NCI-H69 (cell line): Measurements from ENCODE around the gene FBXL13.
"Not testable (repeated sequence)": the region's sequence is repeated elsewhere in the genome, so short reads cannot be mapped to it uniquely, and the experiment has no call there.

Source experiments
- DNase-seq: peaks from one replicate; lab custom pipeline; 2025; lab: John Stamatoyannopoulos, UW

Gene FBXL13

DNA sequence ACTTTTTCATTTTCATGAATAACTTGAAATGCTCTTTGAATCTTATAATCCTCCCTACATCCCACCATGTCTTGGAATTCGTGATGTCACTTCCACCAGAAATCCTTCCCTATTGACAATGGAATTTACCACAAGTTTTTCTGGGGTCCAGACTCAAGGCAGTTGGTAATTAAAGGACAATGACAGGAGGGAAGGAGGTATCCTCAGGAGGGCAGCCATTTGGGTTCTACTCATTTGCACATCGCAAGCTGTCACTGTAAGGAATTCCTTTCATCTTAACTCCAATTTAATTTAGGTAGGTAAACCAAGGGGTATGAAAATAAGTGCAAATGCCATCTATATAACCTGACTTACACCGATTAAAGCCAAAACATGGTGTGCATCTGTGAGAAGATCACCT is 139.9 kb downstream of the FBXL13 start:
- no peak for DNase-seq

DNA sequence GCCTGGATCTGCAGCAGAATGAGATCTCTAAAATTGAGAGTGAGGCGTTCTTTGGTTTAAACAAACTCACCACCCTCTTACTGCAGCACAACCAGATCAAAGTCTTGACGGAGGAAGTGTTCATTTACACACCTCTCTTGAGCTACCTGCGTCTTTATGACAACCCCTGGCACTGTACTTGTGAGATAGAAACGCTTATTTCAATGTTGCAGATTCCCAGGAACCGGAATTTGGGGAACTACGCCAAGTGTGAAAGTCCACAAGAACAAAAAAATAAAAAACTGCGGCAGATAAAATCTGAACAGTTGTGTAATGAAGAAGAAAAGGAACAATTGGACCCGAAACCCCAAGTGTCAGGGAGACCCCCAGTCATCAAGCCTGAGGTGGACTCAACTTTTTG is 140.4 kb downstream of the FBXL13 start:
- DNase-seq = no peak

DNA sequence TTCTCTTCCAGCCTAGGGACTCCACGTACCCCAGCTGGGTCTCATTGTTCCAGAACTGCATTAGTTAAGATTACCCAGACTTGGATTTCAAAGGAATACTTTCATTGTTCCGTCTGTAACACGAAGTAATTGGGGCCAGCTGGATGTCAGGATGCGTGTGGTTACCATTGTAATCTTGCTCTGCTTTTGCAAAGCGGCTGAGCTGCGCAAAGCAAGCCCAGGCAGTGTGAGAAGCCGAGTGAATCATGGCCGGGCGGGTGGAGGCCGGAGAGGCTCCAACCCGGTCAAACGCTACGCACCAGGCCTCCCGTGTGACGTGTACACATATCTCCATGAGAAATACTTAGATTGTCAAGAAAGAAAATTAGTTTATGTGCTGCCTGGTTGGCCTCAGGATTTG is 140.8 kb downstream of the FBXL13 start:
- peak; percentile 38 for DNase-seq

DNA sequence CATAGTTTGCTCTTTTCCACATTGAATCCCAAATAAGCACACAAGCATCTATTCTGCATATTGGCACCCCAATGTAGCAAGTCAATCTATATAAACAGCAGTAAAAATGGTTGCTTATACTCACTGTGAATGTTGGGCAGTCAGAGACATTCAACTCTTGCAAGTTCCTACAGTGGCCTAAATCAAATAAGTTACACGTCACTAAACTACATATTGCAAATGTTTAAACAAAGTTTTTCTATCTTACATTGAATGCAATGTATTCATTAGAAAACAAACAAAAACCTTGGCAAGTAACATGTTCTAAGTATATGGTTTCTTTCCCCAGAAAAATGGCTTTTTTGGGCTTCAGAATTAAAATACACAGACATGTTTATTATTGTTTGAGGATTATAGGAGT is 142.8 kb downstream of the FBXL13 start:
- no peak for DNase-seq

DNA sequence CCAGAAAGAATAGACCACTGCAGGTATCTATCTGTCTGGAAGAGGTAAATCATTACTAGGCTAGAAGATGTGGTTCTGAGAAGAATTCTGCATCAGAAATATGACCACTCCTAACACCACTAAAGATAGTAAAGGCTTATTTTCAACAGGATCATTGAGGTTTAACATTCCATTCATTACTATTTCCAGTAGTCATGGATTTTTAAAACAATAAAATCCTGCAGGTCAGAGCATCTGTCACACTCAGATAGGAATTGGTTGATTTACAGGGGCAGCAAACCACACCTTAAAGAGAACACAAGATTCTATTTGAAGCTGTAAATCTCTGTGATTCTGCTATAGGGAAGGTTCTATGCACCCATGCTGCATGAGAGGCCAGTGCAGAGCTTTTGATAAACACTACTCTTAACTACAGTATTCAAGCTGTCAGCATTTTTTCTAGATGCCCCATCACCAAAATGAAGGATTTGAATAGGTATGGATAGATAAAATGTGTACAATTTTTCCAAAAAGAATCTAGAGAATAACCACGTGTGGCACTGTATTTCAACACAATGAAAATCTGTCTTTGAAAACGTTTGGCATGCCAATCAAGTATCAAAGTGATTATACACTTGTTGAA is 147.2 kb downstream of the FBXL13 start:
- DNase-seq = no peak

DNA sequence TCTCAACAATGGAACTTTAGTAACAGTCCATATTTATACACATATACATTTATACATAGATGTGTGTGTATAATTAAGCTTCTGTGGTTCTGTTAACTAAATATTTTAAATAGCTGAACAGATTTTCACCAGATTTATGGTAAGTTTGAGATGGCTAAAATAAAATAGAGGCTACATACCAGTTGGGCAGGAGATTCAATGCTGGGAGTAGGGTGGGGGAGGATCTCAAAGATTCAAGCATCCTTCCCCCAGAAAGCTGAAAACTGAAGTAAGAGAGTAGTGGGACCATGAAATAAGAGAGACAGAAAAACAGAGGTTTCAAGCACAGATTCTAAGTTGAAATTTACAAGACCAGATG is 147.8 kb downstream of the FBXL13 start:
- no peak for DNase-seq

DNA sequence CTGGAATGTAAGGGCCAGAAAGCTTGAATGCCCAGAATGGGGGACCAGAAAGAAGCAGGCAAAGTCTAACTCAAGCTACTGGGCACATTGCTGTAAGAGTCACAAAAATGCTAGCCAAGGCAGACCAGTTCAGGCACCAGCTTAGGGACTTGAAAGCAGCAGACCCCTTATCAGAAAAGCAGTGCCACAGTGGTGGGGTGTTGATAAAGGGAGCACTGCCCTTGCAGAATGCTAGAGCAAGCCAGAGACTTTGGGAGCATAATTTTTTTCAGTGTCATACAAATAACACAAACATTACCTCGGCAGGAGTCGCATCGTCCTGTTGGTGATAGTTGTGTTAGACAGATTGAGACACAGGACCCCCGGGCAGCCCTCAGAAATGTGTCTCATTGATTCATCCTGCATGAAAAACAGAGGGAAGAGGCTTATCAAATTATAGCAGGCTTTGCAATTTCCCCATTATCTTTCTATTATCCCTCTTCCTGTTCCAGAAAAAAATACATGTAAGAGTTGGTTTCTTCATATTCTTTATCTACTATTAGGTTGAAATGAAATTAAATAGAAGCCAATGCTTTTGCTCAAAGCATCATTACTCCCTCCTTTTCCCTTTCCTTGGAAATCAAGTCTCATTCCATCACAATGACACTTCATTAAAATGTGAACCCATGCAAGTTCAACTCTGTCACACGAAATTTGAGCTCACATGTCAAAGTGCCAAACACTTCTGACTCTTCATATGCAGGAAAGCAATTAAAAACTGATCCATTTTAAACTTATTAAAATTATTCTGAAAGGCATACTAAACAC is 148.4 kb downstream of the FBXL13 start:
- DNase-seq = no peak

DNA sequence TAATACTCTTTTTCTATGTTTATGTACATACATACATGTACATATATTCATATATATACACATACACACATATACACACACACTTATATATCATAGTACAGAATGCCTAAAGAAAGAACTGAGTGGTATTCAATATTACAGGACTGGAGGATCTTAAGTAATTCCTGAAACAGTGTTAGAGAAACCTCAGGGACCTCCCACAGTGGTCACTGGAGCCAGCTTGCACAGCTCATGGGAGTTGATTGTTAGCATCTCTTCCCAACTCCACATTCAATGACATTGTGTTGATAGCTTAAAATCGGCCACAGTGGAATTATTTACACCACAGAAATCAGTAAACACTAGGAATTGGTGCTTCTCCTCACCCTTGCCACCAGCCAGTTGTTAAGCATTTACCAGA is 155.8 kb downstream of the FBXL13 start:
- DNase-seq = no peak

DNA sequence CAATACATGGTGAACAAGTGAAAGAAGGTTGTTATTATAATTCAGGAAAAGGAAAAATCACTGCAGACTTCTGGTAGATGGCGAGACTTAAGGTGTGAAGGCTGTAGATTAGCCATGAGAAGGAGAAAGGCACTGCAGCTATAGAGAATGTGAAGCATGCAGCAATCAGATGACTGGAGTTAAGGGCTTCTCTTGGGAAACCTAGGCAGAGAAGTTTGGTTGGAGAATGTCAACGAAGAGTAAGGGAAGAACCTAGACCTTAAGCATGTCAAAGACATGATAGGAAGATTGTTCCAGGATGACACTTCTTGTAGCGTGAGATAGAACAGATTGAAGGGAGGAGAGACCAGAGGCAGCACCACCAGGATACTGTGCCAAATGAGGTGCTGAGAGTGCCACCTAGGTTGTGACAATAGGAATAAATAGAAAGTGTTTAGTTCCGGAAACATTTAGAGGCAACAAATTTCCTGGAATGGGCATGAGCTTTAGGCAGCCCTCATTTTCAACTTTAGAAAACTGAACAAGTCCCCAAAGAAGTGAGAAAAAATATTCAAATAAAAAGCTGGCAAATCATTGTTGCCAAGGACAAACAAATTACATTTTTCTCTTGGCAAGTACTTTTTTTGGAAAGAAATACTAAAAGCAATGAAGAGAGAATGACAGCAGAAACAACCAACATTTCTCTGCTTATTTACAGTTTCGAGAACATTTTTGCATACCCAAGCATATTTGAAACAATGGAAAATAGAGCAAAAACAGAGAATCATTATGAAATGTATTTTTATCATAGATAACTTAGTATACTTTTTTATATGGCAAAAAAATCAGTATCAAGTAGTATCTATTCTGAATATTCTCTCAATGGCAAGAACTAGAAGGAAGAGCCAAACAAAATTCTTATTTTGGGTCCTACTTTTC is 156.9 kb downstream of the FBXL13 start:
- peak; percentile 9 for DNase-seq

DNA sequence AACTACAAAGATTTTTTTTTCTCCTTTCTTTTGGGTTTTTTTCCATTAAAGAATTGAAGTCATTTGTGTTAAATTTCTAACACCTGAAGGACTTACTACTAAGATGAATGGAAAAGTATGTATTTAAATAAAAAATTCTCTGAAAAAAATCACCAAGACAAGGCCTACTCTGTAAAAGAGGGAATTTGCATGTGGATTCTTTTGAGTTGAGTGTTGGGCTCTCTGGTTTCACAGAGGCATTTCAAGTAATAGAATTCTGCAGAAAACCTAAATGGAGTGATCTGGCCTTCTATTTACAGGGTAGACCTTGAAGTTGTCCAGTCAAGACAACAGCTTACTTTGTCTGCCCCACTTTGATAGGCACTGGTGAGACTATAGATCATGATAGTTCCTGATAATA is 157.7 kb downstream of the FBXL13 start:
- DNase-seq = no peak

DNA sequence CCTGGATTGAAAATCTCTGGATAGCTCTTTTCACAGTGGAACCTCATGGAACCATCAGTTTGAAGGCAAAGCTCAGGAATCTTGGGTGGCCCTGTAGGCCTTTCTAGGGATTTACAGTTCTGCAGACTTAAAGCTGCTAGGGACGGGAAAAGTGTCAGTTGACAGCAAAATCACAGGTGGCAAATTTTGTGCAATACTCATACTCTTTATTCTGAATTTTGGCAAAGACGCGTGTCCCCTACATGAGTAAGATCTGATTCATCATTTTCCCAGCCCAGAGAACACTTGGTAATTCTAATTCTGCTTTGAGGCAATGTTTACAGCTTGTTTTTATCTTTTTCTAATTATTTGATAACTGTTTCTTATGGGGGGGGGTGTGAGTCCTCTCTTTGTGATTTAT is 158.2 kb downstream of the FBXL13 start:
- no peak for DNase-seq

DNA sequence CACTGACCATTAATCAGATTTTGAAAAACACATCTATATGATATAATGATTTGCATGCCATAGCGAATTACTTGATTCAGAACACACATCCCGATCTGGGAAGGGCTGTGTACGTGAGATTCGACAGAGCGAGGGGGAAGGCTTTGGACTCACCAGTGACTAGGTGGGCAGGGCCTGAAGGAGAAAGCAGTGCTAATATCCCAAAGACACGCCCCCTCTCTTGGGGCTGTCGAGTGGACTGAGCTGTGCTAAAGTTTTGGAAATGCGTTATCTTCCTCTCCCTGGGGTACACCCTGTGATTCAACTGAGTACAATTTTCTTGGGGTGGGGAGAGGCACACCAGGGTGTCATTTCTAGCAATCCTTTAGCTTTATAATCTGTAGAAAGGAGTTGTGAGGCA is 160.0 kb downstream of the FBXL13 start:
- DNase-seq = peak; percentile 16

DNA sequence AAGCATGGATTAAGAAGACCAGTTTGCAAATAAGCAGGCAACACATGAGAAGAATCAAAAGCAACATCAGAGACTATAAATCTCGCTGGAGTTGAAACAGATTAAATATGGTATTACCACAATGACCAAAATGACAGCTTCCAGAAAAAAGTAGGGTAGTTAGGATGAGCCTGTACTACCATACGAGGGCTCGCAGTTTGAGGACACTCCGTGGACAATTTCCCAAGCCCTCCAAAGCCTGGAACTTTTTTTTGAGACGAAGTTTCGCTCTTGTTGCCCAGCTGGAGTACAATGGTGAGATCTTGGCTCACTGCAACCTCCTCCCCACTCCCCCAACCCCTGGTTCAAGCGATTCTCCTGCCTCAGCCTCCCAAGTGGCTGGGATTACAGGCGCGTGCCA is 160.8 kb downstream of the FBXL13 start:
- no peak for DNase-seq

DNA sequence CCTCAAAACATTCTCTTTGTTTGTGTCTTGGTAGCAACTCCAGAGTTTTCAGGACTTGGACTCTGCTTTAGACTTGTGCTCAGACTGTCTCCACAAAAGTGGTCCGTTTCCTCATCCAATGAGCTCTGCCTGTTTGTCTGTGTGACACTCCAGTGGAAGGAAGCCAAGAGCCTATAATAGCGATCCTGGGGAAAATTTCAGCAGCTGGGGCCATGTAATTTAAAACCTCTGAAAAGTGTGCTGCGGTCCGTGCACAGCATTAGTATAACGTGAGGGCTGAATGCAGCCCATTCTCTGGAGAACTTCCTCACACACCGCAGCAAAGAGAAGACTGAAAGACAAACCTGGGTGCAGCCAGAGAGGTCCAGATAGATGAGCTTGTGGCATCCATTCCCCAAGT is 161.9 kb downstream of the FBXL13 start, which contains the start of gene LRRC17:
Gene LRRC17 (plus strand): TSS at position 259 of the 400 bp plus-strand sequence. CDS start 20,914 bp downstream, outside the sequence.
- DNase-seq = peak; percentile 82

DNA sequence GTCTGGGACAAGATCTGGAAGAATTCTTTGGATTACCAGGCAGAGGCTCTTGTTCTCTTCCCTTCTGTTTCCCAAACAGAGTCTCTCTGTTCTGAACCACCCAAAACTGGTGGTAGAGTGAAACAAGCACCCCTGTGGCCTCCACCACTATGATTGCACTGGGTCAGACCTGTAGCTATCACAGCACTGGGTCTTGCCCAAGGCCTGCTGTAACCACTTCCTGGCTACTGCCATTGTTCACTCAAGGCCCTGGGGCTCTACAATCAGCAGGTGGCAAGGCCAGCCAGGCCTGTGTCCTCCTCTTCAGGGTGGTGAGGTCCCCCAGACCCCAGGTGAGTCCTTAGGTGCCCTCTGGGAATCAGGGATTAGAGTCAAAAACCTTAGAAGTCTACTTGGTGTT is 165.9 kb downstream of the FBXL13 start:
- DNase-seq = no peak

DNA sequence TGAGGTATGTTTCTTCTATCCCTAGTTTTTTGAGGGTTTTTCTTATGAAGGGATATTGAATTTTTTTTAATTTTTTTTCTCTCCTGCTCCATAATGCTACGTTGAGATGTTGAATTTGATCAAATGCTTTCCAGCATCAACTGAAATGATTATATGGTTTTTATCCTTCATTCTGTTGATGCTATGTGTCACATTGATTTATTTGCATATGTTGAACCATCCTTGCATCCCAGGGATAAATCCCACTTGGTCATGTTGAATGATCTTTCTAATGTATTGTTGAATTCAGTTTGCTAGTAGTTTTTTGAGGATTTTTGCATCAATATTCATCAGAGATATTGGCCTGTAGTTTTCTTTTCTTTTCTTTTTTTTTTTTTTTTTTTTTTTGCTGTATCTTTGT is 171.0 kb downstream of the FBXL13 start:
- not testable (repeated sequence) for DNase-seq

DNA sequence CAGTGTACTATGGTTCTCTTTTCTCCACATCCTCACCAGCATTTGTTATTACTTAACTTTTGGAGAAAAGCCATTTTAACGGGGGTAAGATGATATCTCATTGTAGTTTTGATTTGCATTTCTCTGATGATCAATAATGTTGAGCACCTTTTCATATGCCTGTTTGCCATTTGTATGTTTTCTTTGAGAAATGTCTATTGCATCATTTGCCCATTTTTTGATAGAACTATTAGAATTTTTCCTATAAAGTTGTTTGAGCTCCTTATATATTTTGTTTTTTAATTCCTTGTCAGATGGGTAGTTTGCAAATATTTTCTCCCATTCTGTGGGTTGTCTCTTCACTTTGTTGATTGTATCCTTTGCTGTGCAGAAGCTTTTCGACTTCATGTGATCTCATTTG is 172.5 kb downstream of the FBXL13 start:
- DNase-seq = not testable (repeated sequence)

DNA sequence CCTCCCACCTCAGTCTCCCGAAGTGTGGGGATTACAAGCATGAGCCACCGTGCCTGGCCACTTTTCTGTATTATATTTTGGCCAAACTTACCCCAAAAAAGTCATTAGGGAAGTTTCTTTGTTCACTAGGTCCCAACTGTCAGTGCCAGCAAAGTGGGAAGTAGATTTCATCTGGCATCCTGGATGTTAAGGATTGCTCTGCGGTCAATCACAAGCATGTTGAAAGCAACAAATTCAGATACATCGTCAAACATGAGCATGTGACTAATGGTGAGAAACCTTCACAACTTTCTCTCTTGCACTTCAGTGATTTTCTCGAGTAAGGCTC is 176.1 kb downstream of the FBXL13 start:
- no peak for DNase-seq

DNA sequence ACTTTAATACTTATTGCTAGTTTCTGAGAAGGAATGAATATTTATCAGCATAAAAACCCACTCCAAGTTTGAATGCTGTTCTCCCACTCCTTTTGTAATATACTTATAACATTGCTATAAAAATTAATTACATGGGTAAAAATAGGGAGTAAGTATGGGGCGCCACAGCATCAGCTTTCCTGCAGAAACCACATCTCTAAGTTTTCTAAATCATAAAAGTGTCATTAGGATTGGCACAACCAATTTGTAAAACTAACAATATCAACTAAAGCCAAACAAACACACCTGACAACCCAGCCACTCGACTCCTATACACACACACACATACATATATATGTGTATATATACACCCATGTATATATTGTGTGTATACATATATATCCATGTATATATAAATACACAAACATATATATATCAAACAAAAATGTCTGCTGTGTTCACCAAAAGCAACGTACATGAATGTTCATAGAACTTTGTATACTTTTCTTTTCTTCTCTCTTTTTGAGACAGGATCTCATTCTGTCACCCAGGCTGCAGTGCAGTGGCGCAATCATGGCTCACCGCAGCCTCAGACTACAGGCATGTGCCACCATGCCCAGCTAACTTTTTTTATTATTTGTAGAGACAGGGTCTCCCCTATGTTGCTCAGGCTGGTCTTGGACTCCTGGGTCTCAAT is 176.6 kb downstream of the FBXL13 start:
- no peak for DNase-seq

DNA sequence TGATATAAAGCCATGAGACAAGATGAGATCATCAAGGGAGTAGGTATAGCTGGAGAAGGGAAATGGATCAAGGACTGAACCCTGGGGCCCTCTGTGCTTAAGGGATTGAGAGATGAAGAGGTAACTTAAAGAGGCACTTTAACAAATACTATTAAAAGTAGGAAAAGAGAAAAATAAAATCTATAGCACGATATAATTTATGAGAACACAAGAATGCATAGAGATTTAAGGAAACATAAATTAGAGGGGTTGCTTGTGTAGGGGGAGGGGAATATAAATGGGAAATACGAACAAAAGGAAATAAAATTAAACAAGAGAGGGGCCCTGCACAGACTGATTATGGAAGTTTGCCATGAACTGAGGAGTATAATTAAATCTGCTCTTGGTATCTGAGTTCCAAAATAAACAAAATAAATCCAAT is 177.4 kb downstream of the FBXL13 start:
- no peak for DNase-seq

DNA sequence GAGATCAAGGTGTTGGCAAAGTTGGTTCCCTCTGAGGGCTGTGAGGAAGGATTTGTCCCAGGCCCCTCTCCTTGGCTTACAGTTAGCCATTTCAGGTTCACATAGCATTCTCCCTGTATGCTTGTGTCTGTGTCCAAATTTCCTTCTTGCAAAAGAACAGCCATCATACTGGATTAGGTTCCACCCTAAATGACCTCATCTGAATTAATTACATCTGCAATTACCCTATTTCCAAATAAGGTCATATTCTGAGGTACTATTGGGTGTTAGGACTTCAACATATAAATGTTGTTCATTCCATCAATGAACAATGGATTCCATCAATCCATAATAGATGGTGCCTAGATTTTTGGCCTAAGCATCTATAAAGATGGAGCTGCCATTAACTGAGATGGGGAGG is 178.0 kb downstream of the FBXL13 start:
- no peak for DNase-seq

DNA sequence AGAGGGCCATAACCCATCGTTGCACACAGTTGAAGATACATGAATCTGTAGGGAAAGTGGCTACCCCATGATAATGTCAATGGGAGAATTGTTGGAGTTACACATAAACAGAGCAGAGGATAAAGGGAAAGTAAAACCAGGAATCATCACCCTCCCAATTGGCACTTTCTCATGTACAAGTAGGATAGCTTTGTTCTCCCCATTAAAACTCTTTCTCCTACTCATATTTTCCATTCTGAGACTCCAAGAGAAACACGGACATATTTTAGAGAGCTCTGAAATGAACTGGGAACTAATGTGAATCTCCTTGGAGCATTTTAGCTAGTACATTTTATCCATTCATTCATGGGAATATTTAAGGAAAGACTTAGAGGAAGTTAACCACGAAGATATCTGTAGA is 179.0 kb downstream of the FBXL13 start:
- DNase-seq = no peak
